Endothelial cell of umbilical vein (primary cell): Measurements from ENCODE around the gene KRTAP3-2. TPM values are rescaled to one million over a fixed set of nuclear protein-coding genes. Genes with fewer than 3 reads are reported as not detected.

Source experiments
- BruUV-seq: library from RNA; stranded (reverse); fragments of 400-500 nt; replicated peaks from 2 replicates; lab custom pipeline; 2021; lab: Mats Ljungman, UMichigan
- CTCF ChIA-PET: fragments of 300-600, 350-600 bp; sonication (Branson Sonifier 250); formaldehyde crosslinking; loops from one replicate; lab custom pipeline; 2021; ENCODE audit warnings: antibody characterized with exemption, inconsistent platforms; lab: Charles Lee
- POLR2A ChIA-PET: fragments of 300-600, 350-600 bp; sonication (Branson Sonifier 250); formaldehyde crosslinking; loops from one replicate; lab custom pipeline; 2021; ENCODE audit warnings: antibody characterized with exemption, inconsistent platforms; lab: Charles Lee
- DNase-seq: peaks from one replicate; pipeline ENCODE4 v3.0.0-alpha.2; 2011; ENCODE audit warnings: low read depth, low spot score
- FAIRE-seq: peaks from 2 replicates; lab custom pipeline; 2011; peaks lifted over from hg19 to GRCh38; lab: Jason Lieb, UNC
- H2AFZ ChIP-seq: 2 replicates; pipeline ENCODE4 v1.6.0; 2012; ENCODE audit warnings: low read depth, low read length, control low read depth, inconsistent platforms
- H3K27ac ChIP-seq: 2 replicates; pipeline ENCODE4 v1.5.1; 2011; ENCODE audit warnings: low read depth, mild to moderate bottlenecking, control low read depth, low read length, moderate library complexity; ENCODE audit not compliant: insufficient read depth
- H3K27me3 ChIP-seq, 2 experiments: 2 replicates each; pipeline versions ENCODE4 v1.6.0 to v1.6.1; 2011; ENCODE audit warnings: low read length in 2 of 2, mixed read lengths in 1 of 2; ENCODE audit not compliant: control insufficient read depth in 2 of 2, insufficient read depth in 2 of 2
- H3K36me3 ChIP-seq, 2 experiments: 2 replicates in 1 of 2; 3 replicates in 1 of 2; pipeline ENCODE4 v1.5.1; 2011; ENCODE audit warnings: low read length in 2 of 2, mild to moderate bottlenecking in 1 of 2, moderate library complexity in 1 of 2; ENCODE audit not compliant: control insufficient read depth in 2 of 2, insufficient read depth in 2 of 2; ENCODE audit errors: extremely low read depth in 1 of 2
- H3K4me1 ChIP-seq: 3 replicates; pipeline ENCODE4 v1.5.1; 2011; ENCODE audit warnings: mild to moderate bottlenecking, low read length; ENCODE audit not compliant: control insufficient read depth, insufficient read depth; ENCODE audit errors: extremely low read depth
- H3K4me2 ChIP-seq: 2 replicates; pipeline ENCODE4 v1.6.1; 2011; ENCODE audit warnings: low read length, control low read depth, mixed read lengths; ENCODE audit not compliant: insufficient read depth
- H3K4me3 ChIP-seq, 3 experiments: fragments of 200-600 bp in 1 of 3; sonication (generic), shearing (Covaris generic) in 1 of 3; replicated peaks in 1 of 3; 2 replicates each; pipeline ENCODE4 v1.5.1; 2011 to 2016; ENCODE audit warnings: control low read depth in 3 of 3, low read length in 3 of 3, mild to moderate bottlenecking in 2 of 3, inconsistent platforms in 1 of 3, low read depth in 1 of 3, moderate library complexity in 1 of 3; ENCODE audit not compliant: insufficient read depth in 1 of 3
- H3K79me2 ChIP-seq: 2 replicates; pipeline ENCODE4 v1.6.0; 2012; ENCODE audit warnings: low read length, inconsistent platforms; ENCODE audit not compliant: control insufficient read depth, insufficient read depth
- H3K9ac ChIP-seq: replicated peaks from 2 replicates; pipeline ENCODE3; 2011; ENCODE audit warnings: low read length, control low read depth; ENCODE audit not compliant: insufficient read depth; ENCODE audit errors: extremely low read depth
- H3K9me1 ChIP-seq: replicated peaks from 3 replicates; pipeline ENCODE4 v1.6.0; 2011; ENCODE audit warnings: mild to moderate bottlenecking, low read length; ENCODE audit not compliant: control insufficient read depth, insufficient read depth; ENCODE audit errors: extremely low read depth
- H3K9me3 ChIP-seq: replicated peaks from 2 replicates; pipeline ENCODE4 v1.5.1; 2012; ENCODE audit warnings: low read length, inconsistent platforms; ENCODE audit not compliant: control insufficient read depth, insufficient read depth
- H4K20me1 ChIP-seq: replicated peaks from 2 replicates; pipeline ENCODE3; 2011; ENCODE audit warnings: mild to moderate bottlenecking, low read length; ENCODE audit not compliant: control insufficient read depth, insufficient read depth; ENCODE audit errors: extremely low read depth
- CTCF ChIP-seq, 2 donors: IDR thresholded peaks; 1 replicate in 1 of 2; 2 replicates in 1 of 2; pipeline ENCODE4 v1.5.1; 2011; ENCODE audit warnings: low read length in 2 of 2, mild to moderate bottlenecking in 2 of 2, moderate library complexity in 2 of 2, control low read depth in 1 of 2, inconsistent platforms in 1 of 2, low read depth in 1 of 2; ENCODE audit not compliant: insufficient read depth in 1 of 2; ENCODE audit errors: extremely low read depth in 1 of 2
- GATA2 ChIP-seq: IDR thresholded peaks from 2 replicates; pipeline ENCODE4 v1.7.0; 2011; ENCODE audit warnings: low read depth, mild to moderate bottlenecking, moderate library complexity, mixed read lengths, low read length; ENCODE audit not compliant: insufficient read length, insufficient read depth
- JUN ChIP-seq: IDR thresholded peaks from 2 replicates; pipeline ENCODE4 v1.6.1; 2011; ENCODE audit warnings: borderline replicate concordance, low read depth; ENCODE audit not compliant: insufficient read length, insufficient read depth
- POLR2A ChIP-seq: IDR thresholded peaks from 2 replicates; pipeline ENCODE4 v1.6.1; 2012; ENCODE audit warnings: low read depth, mild to moderate bottlenecking, control low read depth, low read length
- dilution Hi-C: fragments of 300-500 bp; cut with MboI; formaldehyde crosslinking; loops from one replicate; pipeline ENCODE4 v1.15.0; 2019; ENCODE audit warnings: low sequenced_read_pairs; ENCODE audit not compliant: extremely low pct_ligation_motif_present
- intact Hi-C: fragments of 100-400 bp; cut with micrococcal nuclease; formaldehyde crosslinking; loops from one replicate; pipeline ENCODE4 v1.10.0; 2022
- polyA plus RNA-seq, 4 experiments: library from polyadenylated mRNA; depleted of rRNA in 3 of 4; stranded (reverse) in 3 of 4; unstranded in 1 of 4; fragments of >200 nt; gene quantifications; 2 replicates each; pipeline versions ENCODE4 v1.2.1 to v1.2.3, GENCODE V29; 2011 to 2012; ENCODE audit warnings: missing spikeins in 1 of 4
- total RNA-seq: library from RNA; stranded (reverse); gene quantifications from 2 replicates; pipeline ENCODE4 v1.2.3, GENCODE V29; 2021

The KRTAP3-2 gene
- total and polyA plus RNA-seq, 2 donors (not counting 3 experiments of a cell fraction or from before 2014, with no cell fraction given), result not detected

GRCh38 chr17:41018541-41018940 lies 18.8 kb upstream of the KRTAP3-2 start:
- Histone ChIP-seq H2AFZ (no peak overlapping the region), H3K4me3 (no peak overlapping the region), H3K9ac (no peak overlapping the region), H3K9me3 (no peaks in the 10 kb centered on the region), H3K79me2 (no peaks in the 10 kb centered on the region), H3K27me3 (no peaks in the 10 kb centered on the region), H3K9me1 (no peaks in the 10 kb centered on the region), H3K4me2 (no peak overlapping the region), H3K27ac (no peak overlapping the region), H4K20me1 (no peaks in the 10 kb centered on the region), H3K36me3 (no peaks in the 10 kb centered on the region), H3K4me1 (no peaks in the 10 kb centered on the region)
- dilution Hi-C loops, result no loop called here
- intact Hi-C loops, result no loop called here
- no TSS peak for BruUV-seq
- FAIRE-seq (no peak), DNase-seq (no peak)
- TF ChIP-seq CTCF (IDR thresholded peaks at IDR 0.05; ENCODE audit: extremely low read depth in 1 of 2, insufficient read depth in 1 of 2, low read depth in 1 of 2, low read length in 2 of 2) (no peak), GATA2 (no peak)
- CTCF ChIA-PET, result interaction anchor here (1.5 kb wide), 2 partner anchors 10 to 304 kb away, joined by 3 to 4 read pairs; no protein-coding TSS in a partner anchor
- POLR2A ChIA-PET, result no interaction called here

- H2AFZ ChIP-seq, result no peak overlapping the region
- H3K36me3 ChIP-seq, result no peaks in the 10 kb centered on the region
- no peaks in the 10 kb centered on the region for H3K9me1 ChIP-seq
- no peaks in the 10 kb centered on the region for H4K20me1 ChIP-seq
- no peaks in the 10 kb centered on the region for H3K9me3 ChIP-seq
- FAIRE-seq (no peak), DNase-seq (no peak)
- CTCF ChIA-PET, result no interaction called here
- no peak overlapping the region for H3K27ac ChIP-seq
- no peak for TF ChIP-seq POLR2A
- no peak for TF ChIP-seq GATA2
- no peak for TF ChIP-seq JUN
- dilution Hi-C loops (no loop called here), intact Hi-C loops (no loop called here)
- POLR2A ChIA-PET, result no interaction called here
- no peak overlapping the region for H3K9ac ChIP-seq
- no TSS peak for BruUV-seq
- no peaks in the 10 kb centered on the region for H3K4me1 ChIP-seq
- no peak overlapping the region for H3K4me3 ChIP-seq
- H3K4me2 ChIP-seq, result no peak overlapping the region
- no peaks in the 10 kb centered on the region for H3K79me2 ChIP-seq
- peaks cover 0 to 1% of the 10 kb centered on the region in 2 experiments for H3K27me3 ChIP-seq
Observed at GRCh38 chr17:41016578-41017215, 17.0 kb upstream of the KRTAP3-2 start.
